CD4-positive, alpha-beta T cell treated with Interleukin-6 at 100 ng/mL for 8 hours (primary cell): Measurements from ENCODE around the gene KSR2.

Experiments
- DNase-seq: peaks from one replicate; pipeline ENCODE4 v3.0.0-alpha.2; 2020; ENCODE audit warnings: mixed read lengths, low spot score

The KSR2 gene

GRCh38 chr12:117526757-117527478 lies 441.9 kb downstream of the KSR2 start:
- DNase-seq = no peak

GRCh38 chr12:117525766-117526165 lies 443.0 kb downstream of the KSR2 start:
- no peak for DNase-seq

GRCh38 chr12:117524806-117525205 lies 444.0 kb downstream of the KSR2 start:
- DNase-seq = no peak

- no peak for DNase-seq
Observed at GRCh38 chr12:117523971-117524370, 444.8 kb downstream of the KSR2 start.

- no peak for DNase-seq
Observed at GRCh38 chr12:117522559-117522958, 446.2 kb downstream of the KSR2 start.

GRCh38 chr12:117521867-117522266 lies 446.9 kb downstream of the KSR2 start:
- no peak for DNase-seq

- DNase-seq = no peak
Observed at GRCh38 chr12:117521346-117521745, 447.4 kb downstream of the KSR2 start.

GRCh38 chr12:117518594-117519270 lies 450.1 kb downstream of the KSR2 start:
- no peak for DNase-seq

GRCh38 chr12:117517219-117517739 lies 451.5 kb downstream of the KSR2 start:
- DNase-seq = no peak

GRCh38 chr12:117516034-117516433 lies 452.8 kb downstream of the KSR2 start:
- DNase-seq = no peak

- DNase-seq = no peak
Observed at GRCh38 chr12:117514016-117514415, 454.8 kb downstream of the KSR2 start.

- DNase-seq = no peak
Observed at GRCh38 chr12:117513353-117513752, 455.4 kb downstream of the KSR2 start.

GRCh38 chr12:117508468-117508867 lies 460.3 kb downstream of the KSR2 start:
- no peak for DNase-seq

- no peak for DNase-seq
Observed at GRCh38 chr12:117507548-117507947, 461.2 kb downstream of the KSR2 start.

GRCh38 chr12:117506333-117506732 lies 462.5 kb downstream of the KSR2 start:
- no peak for DNase-seq

- no peak for DNase-seq
Observed at GRCh38 chr12:117502633-117503032, 466.2 kb downstream of the KSR2 start.

GRCh38 chr12:117502233-117502632 lies 466.6 kb downstream of the KSR2 start:
- no peak for DNase-seq

GRCh38 chr12:117501076-117501869 lies 467.5 kb downstream of the KSR2 start:
- DNase-seq = no peak

- no peak for DNase-seq
Observed at GRCh38 chr12:117499759-117500485, 468.9 kb downstream of the KSR2 start.

GRCh38 chr12:117498880-117499279 lies 469.9 kb downstream of the KSR2 start:
- no peak for DNase-seq

- no peak for DNase-seq
Observed at GRCh38 chr12:117498256-117498655, 470.5 kb downstream of the KSR2 start.

- DNase-seq = no peak
Observed at GRCh38 chr12:117497407-117497806, 471.4 kb downstream of the KSR2 start.
